ENCODE results near the gene SNX10.

GRCh38 chr7:26284995-26285632, 6.5 kb upstream of the SNX10 start:
- TF ChIP-seq CTCF (optimal IDR thresholded peaks at IDR 0.05 in 1 of 3, IDR thresholded peaks at IDR 0.05 in 1 of 3, conservative IDR thresholded peaks at IDR 0.05 in 1 of 3; ENCODE audit: extremely low read depth in 1 of 3, insufficient read depth in 2 of 3, low read length in 3 of 3) (peak in 2 of 3 experiments; percentile 18 to 20), EZH2 (IDR thresholded peaks at IDR 0.05; ENCODE audit: low read length) (no peak)

Measured in keratinocyte (primary cell).